ENCODE measurements around the gene EZR.
A peak's percentile ranks its signal among the peaks of the same experiment; 100 is the strongest.

The EZR gene

GRCh38 chr6:158865769-158866168, 46.6 kb upstream of the EZR start:
- no peak overlapping the region for H3K4me3 ChIP-seq (replicated peaks; ENCODE audit: insufficient read depth, low read length)
- TF ChIP-seq SPI1 (IDR thresholded peaks at IDR 0.05; ENCODE audit: borderline replicate concordance, low read depth) (peak; percentile 34; the same call in 1 of the 2 replicates), REST (IDR thresholded peaks at IDR 0.05; ENCODE audit: insufficient replicate concordance, low read depth) (no peak)
- no peak for DNase-seq (ENCODE audit: low read depth in 1 of 2, low spot score in 1 of 2)
- peaks cover 12% of the 10 kb centered on the region for H3K27me3 ChIP-seq (ENCODE audit: insufficient read depth, poor library complexity, severe bottlenecking)
- no peak overlapping the region for H3K27ac ChIP-seq (replicated peaks)

GRCh38 chr6:158863646-158864045, 44.5 kb upstream of the EZR start:
- no peak for TF ChIP-seq REST (IDR thresholded peaks at IDR 0.05; ENCODE audit: insufficient replicate concordance, low read depth)
- no peak for TF ChIP-seq POLR2AphosphoS5 (IDR thresholded peaks at IDR 0.05; ENCODE audit: low read depth)
- TF ChIP-seq CTCF (IDR thresholded peaks at IDR 0.05; ENCODE audit: insufficient read depth, low read length) = no peak
- TF ChIP-seq GABPA (IDR thresholded peaks at IDR 0.05; ENCODE audit: low read depth) = no peak
- no peak for TF ChIP-seq SPI1 (IDR thresholded peaks at IDR 0.05; ENCODE audit: borderline replicate concordance, low read depth)
- no peak overlapping the region for H3K27ac ChIP-seq (replicated peaks)
- DNase-seq (ENCODE audit: low read depth in 1 of 2, low spot score in 1 of 2) = no peak
- peaks cover 10% of the 10 kb centered on the region for H3K27me3 ChIP-seq (ENCODE audit: insufficient read depth, poor library complexity, severe bottlenecking)
- H3K4me3 ChIP-seq (replicated peaks; ENCODE audit: insufficient read depth, low read length) = no peak overlapping the region

GRCh38 chr6:158861686-158862381, 42.7 kb upstream of the EZR start:
- no peak for TF ChIP-seq SPI1 (IDR thresholded peaks at IDR 0.05; ENCODE audit: borderline replicate concordance, low read depth)
- Histone ChIP-seq H3K27ac (replicated peaks) (no peak overlapping the region), H3K27me3 (ENCODE audit: insufficient read depth, poor library complexity, severe bottlenecking) (peaks cover 10% of the 10 kb centered on the region), H3K4me3 (replicated peaks; ENCODE audit: insufficient read depth, low read length) (no peak overlapping the region)
- DNase-seq (ENCODE audit: low read depth in 1 of 2, low spot score in 1 of 2) = no peak

- H3K27ac ChIP-seq (replicated peaks) = no peak overlapping the region
- H3K4me3 ChIP-seq (replicated peaks; ENCODE audit: insufficient read depth, low read length) = no peak overlapping the region
- no peak for TF ChIP-seq GABPA (IDR thresholded peaks at IDR 0.05; ENCODE audit: low read depth)
- peaks cover 10% of the 10 kb centered on the region for H3K27me3 ChIP-seq (ENCODE audit: insufficient read depth, poor library complexity, severe bottlenecking)
- no peak for DNase-seq (ENCODE audit: low read depth in 1 of 2, low spot score in 1 of 2)
Observed at GRCh38 chr6:158860279-158860865, 41.2 kb upstream of the EZR start.

- no peak overlapping the region for H3K4me3 ChIP-seq (replicated peaks; ENCODE audit: insufficient read depth, low read length)
- H3K27me3 ChIP-seq (ENCODE audit: insufficient read depth, poor library complexity, severe bottlenecking) = no peaks in the 10 kb centered on the region
- DNase-seq (ENCODE audit: low read depth in 1 of 2, low spot score in 1 of 2) = no peak
- H3K27ac ChIP-seq (replicated peaks) = no peak overlapping the region
- no peak for TF ChIP-seq REST (IDR thresholded peaks at IDR 0.05; ENCODE audit: insufficient replicate concordance, low read depth)
- TF ChIP-seq CTCF (IDR thresholded peaks at IDR 0.05; ENCODE audit: insufficient read depth, low read length) = no peak
- no peak for TF ChIP-seq GABPA (IDR thresholded peaks at IDR 0.05; ENCODE audit: low read depth)
Observed at GRCh38 chr6:158856261-158856660, 37.1 kb upstream of the EZR start.

Measured in HL-60 (cell line).